ENCODE data around the gene LCN1.

Gene LCN1

GRCh38 chr9:135570456-135570855 lies 49.2 kb downstream of the LCN1 start:
- DNase-seq (ENCODE audit: low read depth) = no peak

- DNase-seq (ENCODE audit: low read depth) = no peak
These were observed 51.0 kb downstream of the LCN1 start for GRCh38 chr9:135572233-135572632.

- no peak for DNase-seq (ENCODE audit: low read depth)
These were observed 51.9 kb downstream of the LCN1 start for GRCh38 chr9:135573124-135573523.

GRCh38 chr9:135574331-135574730 lies 53.1 kb downstream of the LCN1 start:
- DNase-seq (ENCODE audit: low read depth) = no peak

- no peak for DNase-seq (ENCODE audit: low read depth)
These were observed 53.7 kb downstream of the LCN1 start for GRCh38 chr9:135574943-135575342.
